ENCODE measurements around the gene KCNT2. TPM values are rescaled to one million over a fixed set of nuclear protein-coding genes. Genes with fewer than 3 reads are reported as not detected.
A peak's percentile ranks its signal among the peaks of the same experiment; 100 is the strongest.

The KCNT2 gene
- total RNA-seq, 4 donors from 2014 or later = 1.6 to 20.9 (median 8.9) TPM

DNA sequence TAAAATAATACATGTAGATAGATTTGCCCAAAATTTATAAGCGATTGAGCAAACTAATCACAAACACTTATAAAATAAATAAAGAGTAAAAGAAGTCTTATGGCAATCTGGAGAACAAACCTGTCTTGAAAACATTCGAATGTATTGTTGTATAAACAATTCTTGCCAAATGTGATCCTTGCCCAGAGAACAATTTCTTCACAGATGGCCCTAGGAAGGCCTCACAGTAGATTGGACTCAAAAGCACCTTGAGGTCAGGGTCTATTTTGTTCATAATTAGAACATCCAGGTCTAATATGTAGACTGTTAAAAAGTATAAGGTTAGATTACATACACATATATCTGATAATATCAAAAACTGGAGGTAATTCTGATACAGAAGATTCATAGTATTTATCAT, 202.4 kb downstream of the KCNT2 start:
- ATAC-seq (ENCODE audit: low FRiP score) = no peak
- DNase-seq (ENCODE audit: low spot score) = no peak
- TF ChIP-seq, protein P1, sequence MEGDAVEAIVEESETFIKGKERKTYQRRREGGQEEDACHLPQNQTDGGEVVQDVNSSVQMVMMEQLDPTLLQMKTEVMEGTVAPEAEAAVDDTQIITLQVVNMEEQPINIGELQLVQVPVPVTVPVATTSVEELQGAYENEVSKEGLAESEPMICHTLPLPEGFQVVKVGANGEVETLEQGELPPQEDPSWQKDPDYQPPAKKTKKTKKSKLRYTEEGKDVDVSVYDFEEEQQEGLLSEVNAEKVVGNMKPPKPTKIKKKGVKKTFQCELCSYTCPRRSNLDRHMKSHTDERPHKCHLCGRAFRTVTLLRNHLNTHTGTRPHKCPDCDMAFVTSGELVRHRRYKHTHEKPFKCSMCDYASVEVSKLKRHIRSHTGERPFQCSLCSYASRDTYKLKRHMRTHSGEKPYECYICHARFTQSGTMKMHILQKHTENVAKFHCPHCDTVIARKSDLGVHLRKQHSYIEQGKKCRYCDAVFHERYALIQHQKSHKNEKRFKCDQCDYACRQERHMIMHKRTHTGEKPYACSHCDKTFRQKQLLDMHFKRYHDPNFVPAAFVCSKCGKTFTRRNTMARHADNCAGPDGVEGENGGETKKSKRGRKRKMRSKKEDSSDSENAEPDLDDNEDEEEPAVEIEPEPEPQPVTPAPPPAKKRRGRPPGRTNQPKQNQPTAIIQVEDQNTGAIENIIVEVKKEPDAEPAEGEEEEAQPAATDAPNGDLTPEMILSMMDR (IDR thresholded peaks at IDR 0.05) = no peak

DNA sequence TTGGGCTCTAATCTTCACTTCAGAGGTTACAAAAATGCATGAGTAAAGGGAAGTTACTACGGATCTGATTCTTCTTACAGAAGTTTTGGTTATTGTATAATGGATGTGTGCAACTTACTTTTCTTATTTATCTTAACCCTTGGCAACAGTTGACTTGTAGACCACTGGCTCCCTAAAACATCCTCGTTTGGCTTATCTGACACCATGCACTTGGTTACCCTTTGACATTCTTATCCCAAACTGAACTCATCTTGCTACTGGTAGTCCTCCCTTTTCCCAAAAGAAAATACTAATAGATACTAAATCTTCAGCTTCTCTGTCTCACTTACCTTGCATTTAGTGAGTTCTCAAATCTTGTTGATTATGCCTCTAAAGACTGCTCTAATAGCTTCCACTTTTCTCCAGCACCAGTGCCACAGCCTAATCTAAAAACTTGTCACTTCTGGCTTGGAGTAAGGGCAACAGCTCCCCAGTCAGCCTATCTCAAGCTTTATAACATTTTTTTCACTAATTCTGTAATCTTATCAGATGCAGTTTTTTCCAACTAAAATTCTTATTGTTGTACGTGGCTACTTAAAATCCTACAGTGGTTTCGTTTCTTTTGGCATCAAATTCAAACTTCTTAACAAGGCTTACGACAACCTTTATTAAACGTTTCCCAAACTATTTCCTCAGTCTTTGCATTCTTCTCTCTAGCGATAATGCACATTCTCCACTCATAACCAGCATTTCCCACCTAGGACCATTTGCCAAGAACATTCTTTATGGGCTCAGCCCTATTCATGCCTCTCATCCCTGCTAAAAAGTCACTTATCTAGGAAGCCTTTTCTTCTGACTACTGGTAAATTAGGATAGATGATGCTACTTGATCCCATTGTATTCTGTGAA, 204.2 kb downstream of the KCNT2 start:
- TF ChIP-seq, protein P1 (IDR thresholded peaks at IDR 0.05) = no peak
- no peak for DNase-seq (ENCODE audit: low spot score)
- ATAC-seq (ENCODE audit: low FRiP score) = peak; percentile 64

DNA sequence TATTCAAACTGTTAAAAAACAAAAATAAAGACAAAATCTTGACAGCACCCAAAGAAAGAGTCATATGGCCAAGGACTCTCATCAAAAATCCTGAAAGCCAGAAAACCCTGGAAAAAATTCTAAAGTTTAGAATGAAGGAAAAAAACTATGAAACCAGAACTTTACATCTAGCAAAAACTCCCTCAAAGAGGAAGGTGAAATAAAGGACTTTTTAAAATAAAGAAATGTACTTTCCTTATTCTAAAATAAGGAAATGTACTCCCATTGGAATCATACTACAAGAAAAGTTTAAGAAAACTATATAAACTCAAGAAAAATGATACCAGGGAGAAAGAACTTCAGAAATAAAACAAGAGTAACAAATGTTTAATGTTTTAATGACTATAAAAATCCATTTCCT, 206.3 kb downstream of the KCNT2 start:
- TF ChIP-seq, protein P1 (IDR thresholded peaks at IDR 0.05) = no peak
- ATAC-seq (ENCODE audit: low FRiP score) = no peak
- DNase-seq (ENCODE audit: low spot score) = no peak

DNA sequence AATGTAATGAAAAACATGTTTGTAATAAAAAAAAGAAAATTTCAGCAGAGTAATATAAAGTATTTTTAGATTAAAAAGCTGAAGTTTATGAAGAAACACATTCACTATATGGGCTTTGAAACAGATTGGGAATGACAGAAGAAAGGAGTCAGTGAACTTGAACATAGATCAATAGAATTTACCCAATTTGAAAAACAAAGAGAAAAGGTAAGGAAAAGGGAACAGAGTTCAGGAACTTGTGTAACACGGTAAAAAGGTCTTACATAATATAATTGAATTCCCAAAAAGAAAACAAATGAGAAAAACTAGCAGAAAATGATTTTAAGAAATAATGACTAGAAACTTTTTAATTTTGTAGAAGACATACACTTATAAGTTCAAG, 206.8 kb downstream of the KCNT2 start:
- no peak for DNase-seq (ENCODE audit: low spot score)
- ATAC-seq (ENCODE audit: low FRiP score) = no peak
- TF ChIP-seq, protein P1 (IDR thresholded peaks at IDR 0.05) = no peak

DNA sequence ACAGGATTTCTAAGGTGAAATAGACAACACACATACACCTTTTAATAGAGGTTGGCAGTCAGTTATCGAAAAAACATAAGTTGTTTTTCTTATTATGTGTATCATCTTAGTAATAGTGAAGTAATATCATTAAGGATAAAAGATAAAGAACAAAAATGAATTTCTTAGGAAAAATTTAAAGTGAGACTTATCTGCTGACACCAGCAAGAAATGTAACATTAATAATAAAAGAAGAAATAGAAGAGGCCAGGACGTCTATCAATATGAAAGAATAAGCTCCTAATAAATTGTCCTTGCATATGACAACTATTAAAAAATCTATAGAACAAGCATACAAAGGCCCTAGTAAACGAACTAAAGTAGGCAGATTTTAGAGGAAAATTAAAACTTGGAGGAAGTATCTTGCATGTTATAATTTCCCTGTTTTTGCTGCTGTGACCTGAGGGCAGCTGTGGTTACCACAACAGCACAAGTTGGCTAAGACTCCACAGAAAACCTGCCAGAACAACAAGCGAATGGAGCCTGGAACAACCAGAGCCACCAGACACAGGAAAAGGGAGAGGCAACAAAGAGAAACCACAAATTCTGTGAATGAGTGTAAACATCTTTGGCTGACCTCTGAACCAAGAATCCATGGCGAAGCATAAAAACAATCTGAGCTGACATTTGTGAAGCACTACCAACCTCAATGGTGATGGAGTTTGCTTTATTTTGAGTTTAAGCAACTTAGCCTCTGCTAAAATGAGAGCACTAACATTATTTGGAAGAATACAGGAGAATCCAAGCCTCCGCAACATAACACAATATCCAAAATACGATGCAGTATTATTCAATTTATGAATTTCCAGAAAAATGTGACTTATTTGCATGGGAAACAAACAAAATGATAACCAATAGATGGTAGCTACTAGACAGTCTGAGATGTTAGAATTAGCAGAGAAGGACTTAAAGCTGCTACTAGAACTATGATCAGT, 207.5 kb downstream of the KCNT2 start:
- ATAC-seq (ENCODE audit: low FRiP score) (no peak), DNase-seq (ENCODE audit: low spot score) (no peak)
- TF ChIP-seq, protein P1 (IDR thresholded peaks at IDR 0.05) = no peak

DNA sequence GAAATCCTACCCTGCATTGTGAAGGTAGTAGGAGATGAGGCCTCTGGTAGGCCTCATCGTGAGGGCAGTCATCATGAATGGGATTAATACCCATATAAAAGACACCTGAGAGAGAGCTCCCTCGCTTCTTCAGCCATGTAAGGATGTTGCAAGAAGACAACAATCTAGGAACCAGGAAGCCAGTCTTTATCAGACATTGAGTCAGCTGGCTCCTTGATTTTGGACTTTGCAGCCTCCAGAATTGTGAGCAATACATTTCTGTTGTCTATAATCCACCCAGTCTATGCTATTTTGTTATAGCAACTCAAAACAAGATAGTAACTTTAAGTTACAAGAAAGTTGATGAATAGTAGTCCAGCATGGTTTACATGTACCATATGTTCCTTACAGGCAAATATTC, 208.5 kb downstream of the KCNT2 start:
- DNase-seq (ENCODE audit: low spot score) (no peak), ATAC-seq (ENCODE audit: low FRiP score) (no peak)
- TF ChIP-seq, protein P1 (IDR thresholded peaks at IDR 0.05) = no peak
